ENCODE measurements around the gene CYB561D1.

- TF ChIP-seq POLR2AphosphoS5 (IDR thresholded peaks at IDR 0.05) (no peak), CTCF (IDR thresholded peaks at IDR 0.05) (no peak), POLR2A (IDR thresholded peaks at IDR 0.05) (no peak)
These were observed 46.4 kb upstream of the CYB561D1 start for GRCh38 chr1:109447524-109447923.

All from breast epithelium (tissue), 3 donors.